GM12892 (cell line): Measurements from ENCODE around the gene PFKFB4.

Source experiments
- POLR2A ChIP-seq: IDR thresholded peaks from 2 replicates; pipeline ENCODE4 v1.6.1; 2011; ENCODE audit warnings: low read depth, low read length, control low read depth
- POLR2AphosphoS5 ChIP-seq: IDR thresholded peaks from 2 replicates; pipeline ENCODE4 v1.6.1; 2011; ENCODE audit warnings: low read depth, low read length, control low read depth
- TAF1 ChIP-seq: IDR thresholded peaks from 2 replicates; pipeline ENCODE4 v1.6.1; 2011; ENCODE audit warnings: low read depth, mild to moderate bottlenecking, control low read depth, low read length, borderline replicate concordance

DNA sequence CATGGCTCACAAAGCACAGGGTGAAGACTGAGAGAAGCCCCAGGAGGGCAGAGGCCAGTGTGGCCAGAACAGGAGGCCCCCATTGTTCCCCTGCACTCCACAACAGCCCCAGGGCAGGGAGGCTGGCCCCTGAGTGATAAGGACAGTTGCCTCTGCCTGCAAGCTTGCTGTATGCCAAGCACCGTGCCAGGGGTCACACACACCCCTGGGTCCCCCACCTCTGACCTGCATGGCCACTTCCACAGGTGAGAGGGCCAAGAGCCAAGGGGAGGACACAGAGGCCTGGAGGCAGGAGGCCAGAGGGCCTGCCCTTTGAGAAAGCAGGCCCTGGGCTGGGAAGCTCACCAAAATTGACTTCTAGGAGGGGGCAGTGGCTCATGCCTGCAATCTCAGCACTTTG, 86.3 kb downstream of the PFKFB4 start:
- no peak for TF ChIP-seq POLR2A
- TF ChIP-seq POLR2AphosphoS5: no peak
- TF ChIP-seq TAF1: no peak
